Measurements from ENCODE around the gene NMNAT2.

NMNAT2 gene

GRCh38 chr1:183233113-183233512 is 185.1 kb downstream of the NMNAT2 start:
- DNase-seq = no peak

- DNase-seq = no peak
Observed at GRCh38 chr1:183231545-183231944, 186.6 kb downstream of the NMNAT2 start.

- DNase-seq = no peak
Observed at GRCh38 chr1:183230413-183230812, 187.8 kb downstream of the NMNAT2 start.

GRCh38 chr1:183228347-183229220 is 189.6 kb downstream of the NMNAT2 start:
- no peak for DNase-seq

GRCh38 chr1:183227422-183228346 is 190.5 kb downstream of the NMNAT2 start:
- DNase-seq = no peak

GRCh38 chr1:183226963-183227362 is 191.2 kb downstream of the NMNAT2 start:
- DNase-seq = no peak

- no peak for DNase-seq
Observed at GRCh38 chr1:183226361-183226760, 191.8 kb downstream of the NMNAT2 start.

- no peak for DNase-seq
Observed at GRCh38 chr1:183223467-183223866, 194.7 kb downstream of the NMNAT2 start.

GRCh38 chr1:183222909-183223308 is 195.3 kb downstream of the NMNAT2 start:
- DNase-seq = no peak

GRCh38 chr1:183219616-183220009 is 198.6 kb downstream of the NMNAT2 start:
- no peak for DNase-seq

GRCh38 chr1:183218971-183219615 is 199.1 kb downstream of the NMNAT2 start:
- no peak for DNase-seq

- DNase-seq = no peak
Observed at GRCh38 chr1:183218027-183218618, 200.1 kb downstream of the NMNAT2 start.

GRCh38 chr1:183215936-183216335 is 202.2 kb downstream of the NMNAT2 start:
- DNase-seq = no peak

- DNase-seq = no peak
Observed at GRCh38 chr1:183215076-183215720, 203.0 kb downstream of the NMNAT2 start.

GRCh38 chr1:183214021-183214970 is 203.9 kb downstream of the NMNAT2 start:
- DNase-seq = no peak

GRCh38 chr1:183212870-183213269 is 205.3 kb downstream of the NMNAT2 start:
- no peak for DNase-seq

GRCh38 chr1:183210681-183211080 is 207.5 kb downstream of the NMNAT2 start:
- DNase-seq = no peak

GRCh38 chr1:183209533-183210158 is 208.5 kb downstream of the NMNAT2 start:
- no peak for DNase-seq

- DNase-seq = no peak
Observed at GRCh38 chr1:183206538-183207122, 211.6 kb downstream of the NMNAT2 start.

- no peak for DNase-seq
Observed at GRCh38 chr1:183205196-183205781, 212.9 kb downstream of the NMNAT2 start.

All from GF-D8 (cell line).